Measurements from ENCODE around the gene UPB1.

UPB1 gene

GRCh38 chr22:24496234-24496633, 1.1 kb downstream of the UPB1 start:
- no peak for TF ChIP-seq GABPA (IDR thresholded peaks at IDR 0.05; ENCODE audit: low read depth)
- TF ChIP-seq POLR2AphosphoS5 (IDR thresholded peaks at IDR 0.05; ENCODE audit: low read depth), result no peak
- TF ChIP-seq SPI1 (IDR thresholded peaks at IDR 0.05; ENCODE audit: borderline replicate concordance, low read depth), result no peak
- no peak for TF ChIP-seq CTCF (IDR thresholded peaks at IDR 0.05; ENCODE audit: insufficient read depth, low read length)
- Histone ChIP-seq H3K4me3 (replicated peaks; ENCODE audit: insufficient read depth, low read length) (no peak overlapping the region), H3K27me3 (ENCODE audit: insufficient read depth, poor library complexity, severe bottlenecking) (no peaks in the 10 kb centered on the region), H3K27ac (replicated peaks) (no peak overlapping the region)
- no peak for DNase-seq (ENCODE audit: low read depth in 1 of 2, low spot score in 1 of 2)

- TF ChIP-seq POLR2AphosphoS5 (IDR thresholded peaks at IDR 0.05; ENCODE audit: low read depth) (no peak), REST (IDR thresholded peaks at IDR 0.05; ENCODE audit: insufficient replicate concordance, low read depth) (no peak), SPI1 (IDR thresholded peaks at IDR 0.05; ENCODE audit: borderline replicate concordance, low read depth) (no peak), GABPA (IDR thresholded peaks at IDR 0.05; ENCODE audit: low read depth) (no peak), CTCF (IDR thresholded peaks at IDR 0.05; ENCODE audit: insufficient read depth, low read length) (no peak)
- H3K27me3 ChIP-seq (ENCODE audit: insufficient read depth, poor library complexity, severe bottlenecking), result no peaks in the 10 kb centered on the region
- peak overlapping the region; percentile 60 for H3K27ac ChIP-seq (replicated peaks)
- no peak overlapping the region for H3K4me3 ChIP-seq (replicated peaks; ENCODE audit: insufficient read depth, low read length)
- no peak for DNase-seq (ENCODE audit: low read depth in 1 of 2, low spot score in 1 of 2)
These were observed 1.5 kb downstream of the UPB1 start for GRCh38 chr22:24496661-24497060.

- peak overlapping the region; percentile 60 for H3K27ac ChIP-seq (replicated peaks)
- DNase-seq (ENCODE audit: low read depth in 1 of 2, low spot score in 1 of 2), result peak in 1 of 2 experiments; percentile 90
- no peaks in the 10 kb centered on the region for H3K27me3 ChIP-seq (ENCODE audit: insufficient read depth, poor library complexity, severe bottlenecking)
- no peak overlapping the region for H3K4me3 ChIP-seq (replicated peaks; ENCODE audit: insufficient read depth, low read length)
- TF ChIP-seq GABPA (IDR thresholded peaks at IDR 0.05; ENCODE audit: low read depth) (no peak; the same call in 1 of the 2 replicates), POLR2AphosphoS5 (IDR thresholded peaks at IDR 0.05; ENCODE audit: low read depth) (peak; percentile 96)
These were observed 2.7 kb downstream of the UPB1 start for GRCh38 chr22:24497841-24498258.

GRCh38 chr22:24498824-24499223, 3.7 kb downstream of the UPB1 start:
- TF ChIP-seq SPI1 (IDR thresholded peaks at IDR 0.05; ENCODE audit: borderline replicate concordance, low read depth) (no peak), REST (IDR thresholded peaks at IDR 0.05; ENCODE audit: insufficient replicate concordance, low read depth) (no peak), CTCF (IDR thresholded peaks at IDR 0.05; ENCODE audit: insufficient read depth, low read length) (no peak), POLR2AphosphoS5 (IDR thresholded peaks at IDR 0.05; ENCODE audit: low read depth) (no peak), GABPA (IDR thresholded peaks at IDR 0.05; ENCODE audit: low read depth) (no peak)
- no peak for DNase-seq (ENCODE audit: low read depth in 1 of 2, low spot score in 1 of 2)
- Histone ChIP-seq H3K27ac (replicated peaks) (no peak overlapping the region), H3K4me3 (replicated peaks; ENCODE audit: insufficient read depth, low read length) (no peak overlapping the region), H3K27me3 (ENCODE audit: insufficient read depth, poor library complexity, severe bottlenecking) (no peaks in the 10 kb centered on the region)

Data from HL-60 (cell line).